SK-N-SH (cell line): ENCODE results near the gene SEC16A. TPM values are rescaled to one million over a fixed set of nuclear protein-coding genes. Genes with fewer than 3 reads are reported as not detected.

ENCODE experiments used
- CTCF ChIA-PET: fragments of 300-600, 350-600 bp; formaldehyde crosslinking; extraction: SDS; loops from one replicate; lab custom pipeline; 2021; lab: Yijun Ruan, JAX
- POLR2A ChIA-PET: fragments of 350-600 bp; sonication (Branson Sonifier 250); formaldehyde crosslinking; extraction: SDS; loops from one replicate; lab custom pipeline; 2020; ENCODE audit warnings: antibody characterized with exemption, inconsistent platforms; lab: Yijun Ruan, JAX
- DNase-seq: peaks from one replicate; pipeline ENCODE4 v3.0.0; 2012
- H2AFZ ChIP-seq: fragments of 200-600 bp; sonication (generic); 2 replicates; pipeline ENCODE4 v1.8.1; 2016; ENCODE audit warnings: antibody characterized with exemption, mild to moderate bottlenecking, low read depth
- H3F3A ChIP-seq: fragments of 200-600 bp; sonication (generic); replicated peaks from 2 replicates; pipeline ENCODE3; 2016; ENCODE audit warnings: antibody characterized with exemption, mild to moderate bottlenecking; ENCODE audit not compliant: insufficient read depth
- H3K27ac ChIP-seq, 2 experiments: fragments of 200-500 bp in 1 of 2; fragments of 200-600 bp in 1 of 2; sonication (Bioruptor generic) in 1 of 2; sonication (generic), shearing (Covaris generic) in 1 of 2; 2 replicates each; pipeline versions ENCODE4 v1.5.1 to v1.6.1; 2014 to 2016; ENCODE audit warnings: low read depth in 2 of 2, inconsistent platforms in 1 of 2, low read length in 1 of 2, mild to moderate bottlenecking in 1 of 2, mixed read lengths in 1 of 2
- H3K27me3 ChIP-seq: fragments of 200-600 bp; sonication (generic), shearing (Covaris generic); 2 replicates; pipeline ENCODE4 v1.6.1; 2016; ENCODE audit warnings: mixed run types; ENCODE audit not compliant: insufficient read depth
- H3K36me3 ChIP-seq, 2 experiments: fragments of 200-500 bp in 1 of 2; fragments of 200-600 bp in 1 of 2; sonication (Bioruptor generic) in 1 of 2; sonication (generic) in 1 of 2; replicated peaks in 1 of 2; 2 replicates each; pipeline versions ENCODE3 to v1.5.1; 2014 to 2016; ENCODE audit warnings: low read length in 1 of 2, mild to moderate bottlenecking in 1 of 2; ENCODE audit not compliant: insufficient read depth in 2 of 2, control insufficient read depth in 1 of 2
- H3K4me1 ChIP-seq, 2 experiments: fragments of 200-500 bp in 1 of 2; fragments of 200-600 bp in 1 of 2; sonication (Bioruptor generic) in 1 of 2; sonication (generic), shearing (Covaris generic) in 1 of 2; 2 replicates each; pipeline versions ENCODE4 v1.5.1 to v1.6.1; 2014 to 2016; ENCODE audit warnings: low read depth in 1 of 2, low read length in 1 of 2, mixed run types in 1 of 2; ENCODE audit not compliant: insufficient read depth in 2 of 2, control insufficient read depth in 1 of 2
- H3K4me2 ChIP-seq: fragments of 200-600 bp; sonication (generic), shearing (Covaris generic); 2 replicates; pipeline ENCODE4 v1.6.1; 2017; ENCODE audit warnings: mixed run types
- H3K4me3 ChIP-seq, 2 experiments: fragments of 200-500 bp in 1 of 2; fragments of 200-600 bp in 1 of 2; sonication (Bioruptor generic) in 1 of 2; sonication (generic), shearing (Covaris generic) in 1 of 2; 2 replicates each; pipeline versions ENCODE4 v1.5.1 to v1.8.1; 2014 to 2016; ENCODE audit warnings: low read depth in 2 of 2, inconsistent platforms in 1 of 2, low read length in 1 of 2, mild to moderate bottlenecking in 1 of 2, mixed read lengths in 1 of 2, moderate library complexity in 1 of 2
- H3K79me2 ChIP-seq: fragments of 200-600 bp; sonication (generic); 2 replicates; pipeline ENCODE4 v1.8.1; 2017; ENCODE audit warnings: mild to moderate bottlenecking; ENCODE audit not compliant: insufficient read depth
- H3K9ac ChIP-seq: fragments of 200-600 bp; sonication (generic); 2 replicates; pipeline ENCODE4 v1.6.1; 2017; ENCODE audit warnings: mixed run types
- H3K9me2 ChIP-seq: fragments of 200-600 bp; sonication (generic); 2 replicates; pipeline ENCODE4 v1.6.1; 2017; ENCODE audit warnings: mixed run types
- H3K9me3 ChIP-seq: fragments of 200-600 bp; sonication (generic); 2 replicates; pipeline ENCODE4 v1.6.1; 2017; ENCODE audit warnings: mixed run types, mild to moderate bottlenecking, moderate library complexity
- H4K20me1 ChIP-seq: fragments of 200-600 bp; sonication (generic); 2 replicates; pipeline ENCODE4 v1.6.1; 2017; ENCODE audit warnings: mild to moderate bottlenecking, mixed run types; ENCODE audit not compliant: insufficient read depth
- CTCF ChIP-seq: fragments of 200-600 bp; sonication (generic); IDR thresholded peaks from 2 replicates; pipeline ENCODE4 v1.6.1; 2017; ENCODE audit warnings: antibody characterized with exemption, mild to moderate bottlenecking, moderate library complexity
- ELF1 ChIP-seq: IDR thresholded peaks from 2 replicates; pipeline ENCODE4 v1.4.0; 2012
- EP300 ChIP-seq, 2 experiments: IDR thresholded peaks; 2 replicates each; pipeline versions ENCODE4 v1.4.0 to v1.6.1; 2012; ENCODE audit warnings: borderline replicate concordance in 1 of 2, low read depth in 1 of 2, low read length in 1 of 2
- FOSL2 ChIP-seq: IDR thresholded peaks from 2 replicates; pipeline ENCODE4 v1.4.0; 2012; ENCODE audit warnings: low read depth, mild to moderate bottlenecking, moderate library complexity, borderline replicate concordance
- FOXM1 ChIP-seq: IDR thresholded peaks from 2 replicates; pipeline ENCODE4 v1.4.0; 2012; ENCODE audit warnings: low read depth, mild to moderate bottlenecking
- GABPA ChIP-seq: IDR thresholded peaks from 2 replicates; pipeline ENCODE4 v1.4.0; 2012; ENCODE audit warnings: low read depth, mild to moderate bottlenecking
- GATA2 ChIP-seq: sonication (generic); formaldehyde crosslinking; IDR thresholded peaks from 2 replicates; pipeline ENCODE4 v1.5.0; 2020; ENCODE audit warnings: mild to moderate bottlenecking, missing genetic modification reagents
- JUND ChIP-seq: IDR thresholded peaks from 2 replicates; pipeline ENCODE4 v1.4.0; 2012
- MAX ChIP-seq: IDR thresholded peaks from 2 replicates; pipeline ENCODE4 v1.4.0; 2012; ENCODE audit warnings: low read depth
- MEF2A ChIP-seq: IDR thresholded peaks from 2 replicates; pipeline ENCODE4 v1.4.0; 2012; ENCODE audit warnings: low read depth, borderline replicate concordance
- POLR2AphosphoS5 ChIP-seq: IDR thresholded peaks from 2 replicates; pipeline ENCODE4 v1.6.1; 2012; ENCODE audit warnings: low read depth, low read length
- RCOR1 ChIP-seq: fragments of 150-350 bp; IDR thresholded peaks from 2 replicates; pipeline ENCODE4 v1.6.1; 2017; ENCODE audit warnings: antibody characterized with exemption, low read length
- RFX5 ChIP-seq: IDR thresholded peaks from 2 replicates; pipeline ENCODE4 v1.6.1; 2012; ENCODE audit warnings: mild to moderate bottlenecking, improper control_type of control experiment, low read length
- RXRA ChIP-seq: IDR thresholded peaks from 2 replicates; pipeline ENCODE4 v1.4.0; 2012; ENCODE audit warnings: low read depth, mild to moderate bottlenecking, borderline replicate concordance
- TAF1 ChIP-seq: IDR thresholded peaks from 2 replicates; pipeline ENCODE4 v1.6.1; 2012; ENCODE audit warnings: low read depth, mild to moderate bottlenecking, low read length, moderate library complexity, borderline replicate concordance
- TCF12 ChIP-seq: IDR thresholded peaks from 2 replicates; pipeline ENCODE4 v1.4.0; 2012
- TEAD4 ChIP-seq: IDR thresholded peaks from 2 replicates; pipeline ENCODE4 v1.4.0; 2012; ENCODE audit warnings: mild to moderate bottlenecking, borderline replicate concordance; ENCODE audit not compliant: insufficient read depth
- USF1 ChIP-seq: IDR thresholded peaks from 2 replicates; pipeline ENCODE4 v1.4.0; 2012; ENCODE audit warnings: low read depth, borderline replicate concordance
- ZBTB33 ChIP-seq: IDR thresholded peaks from 2 replicates; pipeline ENCODE4 v1.4.0; 2012; ENCODE audit warnings: low read depth, borderline replicate concordance
- WGBS: methylation state at CpG from one replicate; pipeline ENCODE4 v1.1.6; 2017; ENCODE audit warnings: low lambda C conversion rate; 5-methylcytosine and 5-hydroxymethylcytosine counted together
- polyA plus RNA-seq, 3 experiments: library from polyadenylated mRNA; depleted of rRNA; stranded (reverse); fragments of >200 nt; gene quantifications; 2 replicates each; pipeline ENCODE4 v1.2.3, GENCODE V29; 2012

SEC16A gene
- polyA plus RNA-seq, 1 of the 3 experiments (the other 2 are of a cell fraction) = 25.9 TPM

GRCh38 chr9:136395345-136396218 lies 87.3 kb downstream of the SEC16A start:
- 97% methylated on average over 21 of the region's 26 CpGs for WGBS
- Histone ChIP-seq H3F3A (peaks cover 1% of the 10 kb centered on the region), H3K9me2 (no peaks in the 10 kb centered on the region), H3K4me3 (no peak overlapping the region), H3K27me3 (no peaks in the 10 kb centered on the region), H3K4me2 (no peak overlapping the region), H3K9ac (no peak overlapping the region), H3K4me1 (peaks cover 3 to 17% of the 10 kb centered on the region in 2 experiments; a peak in 2 of 4 replicates), H3K27ac (no peak overlapping the region), H2AFZ (no peak overlapping the region), H4K20me1 (peaks cover 5% of the 10 kb centered on the region; the same call in 1 of the 2 replicates), H3K36me3 (peaks cover 34 to 73% of the 10 kb centered on the region in 2 experiments), H3K9me3 (no peaks in the 10 kb centered on the region), H3K79me2 (peaks cover 41% of the 10 kb centered on the region)
- DNase-seq = no peak
- ChIA-PET POLR2A (interaction anchor here (0.8 to 4.0 kb wide), 2 partner anchors 21 to 68 kb away, joined by 3 to 21 read pairs; partner anchors contain the start of genes CARD9 and GPSM1), CTCF (interaction anchor here (0.8 to 6.8 kb wide), 5 partner anchors 15 to 83 kb away, joined by 3 to 42 read pairs (median 4); partner anchors contain the start of genes DNLZ, ENTR1 and PMPCA)
- TF ChIP-seq RXRA = no peak
- no peak for TF ChIP-seq EP300 (IDR thresholded peaks at IDR 0.05; ENCODE audit: borderline replicate concordance in 1 of 2, low read depth in 1 of 2, low read length in 1 of 2)
- no peak for TF ChIP-seq RFX5
- no peak for TF ChIP-seq GATA2 (CRISPR knock-in tag)
- TF ChIP-seq TAF1 = no peak
- no peak for TF ChIP-seq FOXM1
- TF ChIP-seq CTCF = no peak
- TF ChIP-seq TEAD4 = no peak
- TF ChIP-seq RCOR1 = no peak
- no peak for TF ChIP-seq POLR2AphosphoS5
- no peak for TF ChIP-seq ELF1
- TF ChIP-seq GABPA = no peak
- TF ChIP-seq MAX = no peak
- no peak for TF ChIP-seq USF1
- TF ChIP-seq JUND = no peak
- no peak for TF ChIP-seq MEF2A
- no peak for TF ChIP-seq TCF12
- TF ChIP-seq FOSL2 = no peak
- no peak for TF ChIP-seq ZBTB33
